ENCODE data around the gene TRAM2.

TRAM2 gene

GRCh38 chr6:52513464-52513863 is 63.4 kb downstream of the TRAM2 start:
- no peak for DNase-seq (ENCODE audit: low spot score in 2 of 2)
- H3K27me3 Mint-ChIP-seq, result no peaks in the 10 kb centered on the region
- no peak for ATAC-seq (ENCODE audit: low read depth)
- no peak overlapping the region for H3K27ac Mint-ChIP-seq
- H3K4me1 Mint-ChIP-seq, result no peaks in the 10 kb centered on the region
- H3K9me3 Mint-ChIP-seq, result no peaks in the 10 kb centered on the region
- no peak overlapping the region for H3K4me3 Mint-ChIP-seq
- H3K36me3 Mint-ChIP-seq, result peaks cover 46% of the 10 kb centered on the region

GRCh38 chr6:52512199-52512598 is 64.7 kb downstream of the TRAM2 start:
- H3K9me3 Mint-ChIP-seq, result no peaks in the 10 kb centered on the region
- DNase-seq (ENCODE audit: low spot score in 2 of 2) (no peak), ATAC-seq (ENCODE audit: low read depth) (no peak)
- peaks cover 51% of the 10 kb centered on the region for H3K36me3 Mint-ChIP-seq
- no peaks in the 10 kb centered on the region for H3K27me3 Mint-ChIP-seq
- no peaks in the 10 kb centered on the region for H3K4me1 Mint-ChIP-seq
- no peak overlapping the region for H3K4me3 Mint-ChIP-seq
- peak overlapping the region; percentile 43 for H3K27ac Mint-ChIP-seq

DNA sequence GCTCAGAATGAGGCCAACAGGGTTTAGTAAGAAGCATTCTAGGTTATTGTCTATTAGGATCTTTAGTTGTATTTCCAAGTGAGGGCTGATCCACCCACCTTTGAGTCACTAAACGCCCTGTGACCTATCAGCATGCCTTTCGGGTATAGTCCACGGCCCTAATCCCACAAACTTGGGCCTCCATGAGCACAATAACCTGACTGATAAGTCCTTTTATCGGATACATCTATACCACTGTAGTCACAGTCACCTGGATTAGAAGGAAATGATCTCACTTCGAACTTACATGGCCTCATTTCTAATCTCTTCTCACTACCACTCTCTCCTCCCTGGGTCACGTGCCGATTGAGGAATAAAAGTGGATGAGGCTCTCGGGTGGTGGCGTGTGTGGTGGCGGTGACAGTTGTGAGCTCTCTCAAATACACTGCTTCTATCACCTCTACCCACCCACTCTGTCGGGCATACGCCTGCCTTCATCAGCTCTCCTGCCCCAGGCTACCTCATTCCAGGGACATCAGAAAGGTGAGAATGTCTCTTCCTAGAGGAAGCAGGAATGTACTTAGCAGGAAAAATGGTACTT is 65.2 kb downstream of the TRAM2 start:
- H3K27me3 Mint-ChIP-seq, result no peaks in the 10 kb centered on the region
- ATAC-seq (ENCODE audit: low read depth), result no peak
- H3K4me3 Mint-ChIP-seq, result no peak overlapping the region
- H3K9me3 Mint-ChIP-seq, result no peaks in the 10 kb centered on the region
- no peak for DNase-seq (ENCODE audit: low spot score in 2 of 2)
- H3K4me1 Mint-ChIP-seq, result no peaks in the 10 kb centered on the region
- peak overlapping the region; percentile 43 for H3K27ac Mint-ChIP-seq
- peaks cover 51% of the 10 kb centered on the region for H3K36me3 Mint-ChIP-seq

GRCh38 chr6:52511163-52511562 is 65.7 kb downstream of the TRAM2 start:
- peak overlapping the region; percentile 60 for H3K27ac Mint-ChIP-seq
- H3K4me1 Mint-ChIP-seq, result no peaks in the 10 kb centered on the region
- no peak overlapping the region for H3K4me3 Mint-ChIP-seq
- DNase-seq (ENCODE audit: low spot score in 2 of 2) (no peak), ATAC-seq (ENCODE audit: low read depth) (no peak)
- no peaks in the 10 kb centered on the region for H3K27me3 Mint-ChIP-seq
- peaks cover 51% of the 10 kb centered on the region for H3K36me3 Mint-ChIP-seq
- no peaks in the 10 kb centered on the region for H3K9me3 Mint-ChIP-seq

DNA sequence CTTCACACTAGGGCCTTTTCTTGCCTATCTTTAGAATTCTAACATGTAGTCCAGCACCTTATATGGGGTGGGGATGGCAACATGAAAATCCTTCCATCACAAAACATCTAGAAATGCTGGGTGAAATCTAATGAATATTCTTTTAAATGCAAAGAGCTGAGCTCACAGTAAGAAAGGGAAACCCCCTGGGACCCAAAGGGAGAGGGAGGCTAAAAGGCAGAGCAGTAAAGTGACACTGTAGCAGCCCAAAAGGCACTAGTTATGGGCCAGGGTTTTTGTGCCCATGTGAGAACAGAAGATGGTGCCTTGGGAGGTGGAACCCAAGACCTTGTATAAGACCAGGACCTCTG is 66.7 kb downstream of the TRAM2 start:
- DNase-seq (ENCODE audit: low spot score in 2 of 2), result no peak
- Mint-ChIP-seq H3K4me3 (no peak overlapping the region), H3K27ac (peak overlapping the region; percentile 60), H3K36me3 (peaks cover 48% of the 10 kb centered on the region), H3K9me3 (no peaks in the 10 kb centered on the region), H3K27me3 (no peaks in the 10 kb centered on the region), H3K4me1 (peaks cover under 1% of the 10 kb centered on the region)
- no peak for ATAC-seq (ENCODE audit: low read depth)

- ATAC-seq (ENCODE audit: low read depth), result no peak
- H3K27me3 Mint-ChIP-seq, result no peaks in the 10 kb centered on the region
- H3K36me3 Mint-ChIP-seq, result peaks cover 44% of the 10 kb centered on the region
- no peaks in the 10 kb centered on the region for H3K9me3 Mint-ChIP-seq
- DNase-seq (ENCODE audit: low spot score in 2 of 2), result no peak
- H3K27ac Mint-ChIP-seq, result peak overlapping the region; percentile 60
- peaks cover 3% of the 10 kb centered on the region for H3K4me1 Mint-ChIP-seq
- H3K4me3 Mint-ChIP-seq, result no peak overlapping the region
Observed at GRCh38 chr6:52509281-52510212, 67.3 kb downstream of the TRAM2 start.

DNA sequence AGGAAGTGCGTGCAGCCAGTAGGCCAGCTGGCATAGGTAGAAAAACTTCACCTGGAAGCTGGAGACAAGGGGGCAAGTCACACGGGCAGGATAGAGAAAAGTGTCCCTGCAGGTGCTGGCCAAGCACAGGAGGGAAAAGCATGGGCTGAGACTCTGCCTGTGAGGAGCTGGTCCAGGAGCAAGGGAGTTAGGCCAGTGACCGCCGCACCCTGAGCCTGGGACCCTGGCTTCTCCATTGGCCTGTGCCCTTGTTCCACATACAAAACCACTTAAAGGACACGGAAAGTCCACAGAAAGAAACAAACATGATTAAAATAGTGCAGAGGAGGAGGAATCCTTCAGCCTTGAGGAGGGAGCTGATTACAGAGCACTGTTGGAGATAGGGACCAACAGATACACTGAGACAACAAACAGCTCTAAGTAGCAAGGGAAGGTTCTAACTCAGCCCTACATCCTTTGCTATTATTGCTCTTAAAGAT is 68.6 kb downstream of the TRAM2 start:
- DNase-seq (ENCODE audit: low spot score in 2 of 2) (no peak), ATAC-seq (ENCODE audit: low read depth) (no peak)
- Mint-ChIP-seq H3K27me3 (no peaks in the 10 kb centered on the region), H3K4me1 (peaks cover 3% of the 10 kb centered on the region), H3K36me3 (peaks cover 36% of the 10 kb centered on the region), H3K27ac (no peak overlapping the region), H3K4me3 (no peak overlapping the region), H3K9me3 (no peaks in the 10 kb centered on the region)

- H3K27ac Mint-ChIP-seq, result peak overlapping the region; percentile 60
- no peak for ATAC-seq (ENCODE audit: low read depth)
- peaks cover 36% of the 10 kb centered on the region for H3K36me3 Mint-ChIP-seq
- H3K27me3 Mint-ChIP-seq, result no peaks in the 10 kb centered on the region
- no peak for DNase-seq (ENCODE audit: low spot score in 2 of 2)
- H3K4me3 Mint-ChIP-seq, result no peak overlapping the region
- no peaks in the 10 kb centered on the region for H3K9me3 Mint-ChIP-seq
- H3K4me1 Mint-ChIP-seq, result peaks cover 3% of the 10 kb centered on the region
Observed at GRCh38 chr6:52507557-52508260, 69.2 kb downstream of the TRAM2 start.

- no peak for DNase-seq (ENCODE audit: low spot score in 2 of 2)
- peaks cover 3% of the 10 kb centered on the region for H3K4me1 Mint-ChIP-seq
- ATAC-seq (ENCODE audit: low read depth), result no peak
- no peaks in the 10 kb centered on the region for H3K9me3 Mint-ChIP-seq
- no peak overlapping the region for H3K4me3 Mint-ChIP-seq
- no peak overlapping the region for H3K27ac Mint-ChIP-seq
- H3K27me3 Mint-ChIP-seq, result no peaks in the 10 kb centered on the region
- H3K36me3 Mint-ChIP-seq, result peaks cover 32% of the 10 kb centered on the region
Observed at GRCh38 chr6:52506476-52506875, 70.4 kb downstream of the TRAM2 start.

GRCh38 chr6:52505726-52506409 is 71.0 kb downstream of the TRAM2 start:
- DNase-seq (ENCODE audit: low spot score in 2 of 2) (peak in 1 of 2 donors; percentile 43), ATAC-seq (ENCODE audit: low read depth) (peak; percentile 76)
- Mint-ChIP-seq H3K4me1 (peaks cover 3% of the 10 kb centered on the region), H3K27ac (peak overlapping the region; percentile 61), H3K27me3 (no peaks in the 10 kb centered on the region), H3K36me3 (peaks cover 30% of the 10 kb centered on the region), H3K9me3 (no peaks in the 10 kb centered on the region), H3K4me3 (no peak overlapping the region)

- Mint-ChIP-seq H3K27ac (peak overlapping the region; percentile 61), H3K36me3 (peaks cover 25% of the 10 kb centered on the region), H3K27me3 (no peaks in the 10 kb centered on the region), H3K9me3 (no peaks in the 10 kb centered on the region), H3K4me1 (peaks cover 3% of the 10 kb centered on the region), H3K4me3 (no peak overlapping the region)
- no peak for ATAC-seq (ENCODE audit: low read depth)
- no peak for DNase-seq (ENCODE audit: low spot score in 2 of 2)
Observed at GRCh38 chr6:52504782-52505136, 72.1 kb downstream of the TRAM2 start.

GRCh38 chr6:52503851-52504781 is 72.7 kb downstream of the TRAM2 start:
- Mint-ChIP-seq H3K27me3 (no peaks in the 10 kb centered on the region), H3K27ac (no peak overlapping the region), H3K36me3 (peaks cover 22% of the 10 kb centered on the region), H3K4me1 (peaks cover 3% of the 10 kb centered on the region), H3K4me3 (no peak overlapping the region), H3K9me3 (no peaks in the 10 kb centered on the region)
- ATAC-seq (ENCODE audit: low read depth), result no peak
- DNase-seq (ENCODE audit: low spot score in 2 of 2), result no peak

GRCh38 chr6:52503323-52503747 is 73.5 kb downstream of the TRAM2 start:
- DNase-seq (ENCODE audit: low spot score in 2 of 2) (no peak), ATAC-seq (ENCODE audit: low read depth) (no peak)
- no peaks in the 10 kb centered on the region for H3K9me3 Mint-ChIP-seq
- no peaks in the 10 kb centered on the region for H3K27me3 Mint-ChIP-seq
- H3K4me3 Mint-ChIP-seq, result no peak overlapping the region
- peak overlapping the region; percentile 71 for H3K27ac Mint-ChIP-seq
- peaks cover 17% of the 10 kb centered on the region for H3K36me3 Mint-ChIP-seq
- H3K4me1 Mint-ChIP-seq, result peaks cover 10% of the 10 kb centered on the region
